GM12878 (cell line): Measurements from ENCODE around the gene SOX30. TPM values are rescaled to one million over a fixed set of nuclear protein-coding genes. Genes with fewer than 3 reads are reported as not detected.

Source experiments
- ATAC-seq: fragments of 200-7000 bp; cut with Tn5 transposase; 3 replicates; pipeline ENCODE4 v1.9.1; 2020; ENCODE audit warnings: mild to moderate bottlenecking, moderate library complexity
- BruUV-seq: library from RNA; stranded (reverse); fragments of 400-500 nt; replicated peaks from 2 replicates; lab custom pipeline; 2021; lab: Mats Ljungman, UMichigan
- CTCF ChIA-PET: fragments of 300-600 bp; sonication (Branson Sonifier 250); formaldehyde crosslinking; extraction: SDS; loops from one replicate; lab custom pipeline; 2021; ENCODE audit warnings: inconsistent platforms; lab: Yijun Ruan, JAX
- POLR2A ChIA-PET: fragments of 350-600 bp; formaldehyde crosslinking; extraction: SDS; loops from one replicate; lab custom pipeline; 2021; ENCODE audit warnings: inconsistent platforms; lab: Charles Lee
- RAD21 ChIA-PET: fragments of 300-600 bp; sonication (Branson Sonifier 250); formaldehyde crosslinking; loops from one replicate; lab custom pipeline; 2023; ENCODE audit warnings: antibody characterized with exemption; ENCODE audit not compliant: unreplicated experiment; lab: Charles Lee
- SMC1A ChIA-PET: fragments of 300-600 bp; sonication (Branson Sonifier 250); formaldehyde crosslinking; loops from one replicate; lab custom pipeline; 2023; ENCODE audit not compliant: unreplicated experiment, uncharacterized antibody; lab: Charles Lee
- DNase-seq: peaks from one replicate; pipeline ENCODE4 v3.0.0-alpha.2; 2011; ENCODE audit warnings: low read depth, low spot score
- FAIRE-seq: peaks from 3 replicates; lab custom pipeline; 2011; peaks lifted over from hg19 to GRCh38; lab: Jason Lieb, UNC
- H2AFZ ChIP-seq: 2 replicates; pipeline ENCODE4 v1.6.0; 2011; ENCODE audit warnings: low read depth, low read length, control low read depth; ENCODE audit not compliant: control insufficient read depth
- H3K27ac ChIP-seq: 2 replicates; pipeline ENCODE4 v1.5.1; 2011; ENCODE audit warnings: control low read depth; ENCODE audit not compliant: control insufficient read depth, insufficient read depth
- H3K27me3 ChIP-seq, 2 experiments: replicated peaks in 1 of 2; 2 replicates each; pipeline versions ENCODE4 v1.6.0 to v1.6.1; 2011; ENCODE audit warnings: low read length in 1 of 2; ENCODE audit not compliant: control insufficient read depth in 2 of 2, insufficient read depth in 2 of 2
- H3K36me3 ChIP-seq, 2 experiments: 2 replicates each; pipeline ENCODE4 v1.5.1; 2011; ENCODE audit warnings: low read length in 1 of 2; ENCODE audit not compliant: control insufficient read depth in 2 of 2, insufficient read depth in 2 of 2
- H3K4me1 ChIP-seq: 2 replicates; pipeline ENCODE4 v1.6.1; 2011; ENCODE audit warnings: mild to moderate bottlenecking, low read length, moderate library complexity, mixed read lengths; ENCODE audit not compliant: control insufficient read depth, insufficient read depth
- H3K4me2 ChIP-seq: 2 replicates; pipeline ENCODE4 v1.6.0; 2011; ENCODE audit warnings: control low read depth; ENCODE audit not compliant: control insufficient read depth, insufficient read depth
- H3K4me3 ChIP-seq: fragments of 200-600 bp; sonication (generic); 2 replicates; pipeline ENCODE4 v1.5.1; 2016
- H3K79me2 ChIP-seq: 2 replicates; pipeline ENCODE4 v1.6.0; 2011; ENCODE audit warnings: low read length; ENCODE audit not compliant: control insufficient read depth, insufficient read depth
- H3K9ac ChIP-seq: 2 replicates; pipeline ENCODE4 v1.8.0; 2011; ENCODE audit warnings: low read length, control low read depth, mixed read lengths; ENCODE audit not compliant: control insufficient read depth, insufficient read depth
- H3K9me3 ChIP-seq: replicated peaks from 3 replicates; pipeline ENCODE4 v1.5.1; 2011; ENCODE audit warnings: mild to moderate bottlenecking, low read length; ENCODE audit not compliant: control insufficient read depth, insufficient read depth
- H4K20me1 ChIP-seq: 2 replicates; pipeline ENCODE4 v1.6.0; 2011; ENCODE audit not compliant: control insufficient read depth, insufficient read depth
- ATF2 ChIP-seq: IDR thresholded peaks from 2 replicates; pipeline ENCODE4 v1.6.1; 2012; ENCODE audit warnings: low read length, inconsistent platforms
- BMI1 ChIP-seq: fragments of 450-650 bp; IDR thresholded peaks from 2 replicates; pipeline ENCODE4 v1.6.1; 2016; ENCODE audit warnings: mild to moderate bottlenecking, moderate library complexity, borderline replicate concordance
- CREB1 ChIP-seq: IDR thresholded peaks from 2 replicates; pipeline ENCODE4 v1.6.1; 2012; ENCODE audit warnings: low read depth, mild to moderate bottlenecking, inconsistent platforms
- CUX1 ChIP-seq: IDR thresholded peaks from 2 replicates; pipeline ENCODE4 v1.6.1; 2012; ENCODE audit warnings: improper control_type of control experiment, low read depth, low read length; ENCODE audit not compliant: insufficient replicate concordance
- IKZF2 ChIP-seq, 2 experiments: fragments of 450-650 bp; IDR thresholded peaks; 2 replicates each; pipeline ENCODE4 v1.6.1; 2017; ENCODE audit warnings: mild to moderate bottlenecking in 2 of 2, moderate library complexity in 2 of 2
- MTA3 ChIP-seq: IDR thresholded peaks from 2 replicates; pipeline ENCODE4 v1.6.1; 2012; ENCODE audit warnings: low read length, inconsistent platforms, borderline replicate concordance
- PAX8 ChIP-seq: fragments of 450-650 bp; IDR thresholded peaks from 2 replicates; pipeline ENCODE4 v1.6.1; 2017; ENCODE audit warnings: mild to moderate bottlenecking, moderate library complexity
- PRDM15 ChIP-seq: fragments of 450-650 bp; formaldehyde crosslinking; IDR thresholded peaks from 2 replicates; pipeline ENCODE4 v1.4.0; 2020; ENCODE audit warnings: mild to moderate bottlenecking, moderate library complexity
- ZBTB33 ChIP-seq: fragments of 450-650 bp; IDR thresholded peaks from 2 replicates; pipeline ENCODE4 v1.6.1; 2017; ENCODE audit warnings: mild to moderate bottlenecking
- ZNF24 ChIP-seq: fragments of 450-650 bp; IDR thresholded peaks from 2 replicates; pipeline ENCODE4 v1.6.1; 2017; ENCODE audit warnings: antibody characterized with exemption, mild to moderate bottlenecking
- WGBS: methylation state at CpG from one replicate; pipeline ENCODE4 v1.1.6; 2016; ENCODE audit warnings: low lambda C conversion rate; ENCODE audit not compliant: insufficient replicate concordance, insufficient coverage; ENCODE audit errors: missing lambda C conversion rate; 5-methylcytosine and 5-hydroxymethylcytosine counted together
- in situ Hi-C: fragments of 300-500 bp; cut with MboI; formaldehyde crosslinking; loops from 9 replicates; pipeline ENCODE4 v1.14.3; 2018; ENCODE audit warnings: mixed read lengths
- intact Hi-C: fragments of 100-400 bp; cut with micrococcal nuclease; formaldehyde crosslinking; loops from one replicate; pipeline ENCODE4 v1.14.2; 2022; ENCODE audit not compliant: unreplicated experiment
- polyA plus RNA-seq, 11 experiments: library from polyadenylated mRNA; depleted of rRNA in 4 of 11; unstranded in 6 of 11; stranded (reverse) in 5 of 11; fragments of >200 nt; fragmentation: Nextera tagmentation in 4 of 11; fragmentation: Illumina TruSeq in 1 of 11; extraction: Ambion mirVana in 4 of 11; extraction: Trizol in 1 of 11; gene quantifications; 1 replicate in 1 of 11; 2 replicates in 10 of 11; pipeline versions ENCODE4 v1.2.1 to v1.2.3, GENCODE V29; 2011 to 2016; ENCODE audit warnings: inconsistent platforms in 2 of 11, missing spikeins in 2 of 11, low read depth in 1 of 11
- total RNA-seq, 4 experiments: library from RNA; depleted of rRNA in 3 of 4; stranded (reverse); fragments of >200 nt in 3 of 4; fragmentation: Illumina TruSeq in 1 of 4; extraction: Trizol in 1 of 4; gene quantifications; 2 replicates each; pipeline versions ENCODE4 v1.2.1 to v1.2.3, GENCODE V29; 2013 to 2021

SOX30 gene
- total and polyA plus RNA-seq, 10 of the 15 experiments (the other 5 are each of a cell fraction or from before 2014, with no cell fraction given), result 0.06 to 0.32 (median 0.10) TPM; not detected in 2

GRCh38 chr5:157599565-157599964 lies 52.7 kb downstream of the SOX30 start:
- no peak for ATAC-seq
- in situ Hi-C loops, result no loop called here
- ChIA-PET POLR2A (interaction anchor here (1.2 to 1.4 kb wide), 2 partner anchors 28 to 71 kb away, joined by 3 to 4 read pairs; no protein-coding TSS in a partner anchor), SMC1A (interaction anchor here (0.9 to 11.0 kb wide), 3 partner anchors 11 to 148 kb away, joined by 3 to 142 read pairs (median 3); no protein-coding TSS in a partner anchor), RAD21 (interaction anchor here (8.8 to 9.3 kb wide), 2 partner anchors 10 to 31 kb away, joined by 89 to 90 read pairs; no protein-coding TSS in a partner anchor), CTCF (interaction anchor here (1.1 to 1.5 kb wide), 2 partner anchors 29 to 143 kb away, joined by 3 to 4 read pairs; no protein-coding TSS in a partner anchor)
- FAIRE-seq, result no peak
- no peak for DNase-seq
- WGBS, result 88% methylated on average over 3 of the region's 3 CpGs
- no peaks in the 10 kb centered on the region for H3K27me3 ChIP-seq
- H3K9me3 ChIP-seq, result no peaks in the 10 kb centered on the region; the same call in 2 of the 3 replicates
- intact Hi-C loops, result loop anchor here (10.0 kb wide), 3 partner anchors 265 to 685 kb away; no protein-coding TSS in a partner anchor
- H3K4me1 ChIP-seq, result peaks cover 84% of the 10 kb centered on the region
- H4K20me1 ChIP-seq, result no peaks in the 10 kb centered on the region
- peak overlapping the region; percentile 46 for H3K27ac ChIP-seq
- H3K9ac ChIP-seq, result no peak overlapping the region
- no peak overlapping the region for H3K4me3 ChIP-seq
- H3K36me3 ChIP-seq, result no peaks in the 10 kb centered on the region
- BruUV-seq, result no TSS peak
- H3K4me2 ChIP-seq, result no peak overlapping the region
- H3K79me2 ChIP-seq, result no peaks in the 10 kb centered on the region
- no peak overlapping the region for H2AFZ ChIP-seq
- TF ChIP-seq ZBTB33 (no peak), PRDM15 (CRISPR knock-in tag) (no peak), BMI1 (no peak), CUX1 (no peak), IKZF2 (IDR thresholded peaks at IDR 0.05) (peak; percentile 31 to 51; a peak in 2 of 4 replicates), ZNF24 (no peak), CREB1 (peak; percentile 35; the same call in 1 of the 2 replicates), PAX8 (no peak), MTA3 (no peak), ATF2 (0 out of 2 replicates have a peak, but pooled peaks have one; percentile 41)
